Left lung (tissue), 10 donors: ENCODE data around the gene COL9A1. TPM values are rescaled to one million over a fixed set of nuclear protein-coding genes. Genes with fewer than 3 reads are reported as not detected.

Experiments
- ATAC-seq: fragments of 200-7000 bp; cut with Tn5 transposase; one replicate; pipeline ENCODE4 v1.9.1; 2020; ENCODE audit warnings: moderate library complexity
- DNase-seq, 4 donors: peaks; one replicate each; pipeline ENCODE4 v3.0.0-alpha.2; 2013 to 2020
- H3K27ac ChIP-seq, 2 donors: fragments of 200-600 bp; sonication (generic) in 1 of 2; one replicate each; pipeline versions ENCODE4 v1.5.0 to v1.8.0; 2020 to 2021
- H3K27me3 ChIP-seq, 2 donors: fragments of 200-600 bp; sonication (generic) in 1 of 2; one replicate each; pipeline versions ENCODE4 v1.5.0 to v1.8.0; 2020 to 2021
- H3K36me3 ChIP-seq, 2 donors: fragments of 200-600 bp; sonication (generic) in 1 of 2; one replicate each; pipeline versions ENCODE4 v1.5.0 to v1.8.0; 2020 to 2021
- H3K4me1 ChIP-seq, 2 donors: fragments of 200-600 bp; one replicate each; pipeline ENCODE4 v1.8.0; 2021
- H3K4me3 ChIP-seq, 2 donors: fragments of 200-600 bp; sonication (generic) in 1 of 2; one replicate each; pipeline versions ENCODE4 v1.5.0 to v1.8.0; 2020 to 2021; ENCODE audit warnings: mild to moderate bottlenecking in 1 of 2
- H3K9me3 ChIP-seq, 2 donors: fragments of 200-600 bp; sonication (generic) in 1 of 2; one replicate each; pipeline versions ENCODE4 v1.5.0 to v1.8.0; 2020 to 2021
- intact Hi-C, 2 donors: fragments of 100-400 bp; cut with DNase I; formaldehyde crosslinking; loops; one replicate each; pipeline versions ENCODE4 v1.11.2 to v1.14.2; 2022
- polyA plus RNA-seq, 6 donors: library from polyadenylated mRNA; unstranded; fragments of 120-200 nt; gene quantifications; one replicate each; pipeline ENCODE4 v1.2.1, GENCODE V29; 2013; ENCODE audit not compliant: insufficient read length in 6 of 6
- total RNA-seq, 2 donors: library from RNA; stranded (reverse); fragmentation: NEBNext Ultra II Directional; extraction: Animal tissue kit (Norgen Biotek cat#: 25700); gene quantifications; one replicate each; pipeline ENCODE4 v1.2.1, GENCODE V29; 2021
- TF ChIP-seq, protein P1 (sequence below), 2 donors: fragments of 200-600 bp; sonication (generic) in 1 of 2; IDR thresholded peaks; one replicate each; pipeline versions ENCODE4 v1.5.0 to v1.8.0; 2021; ENCODE audit warnings: antibody characterized with exemption in 2 of 2
- donor health status: DM: no; HTN: yes; CAD: no.
- donor health status: DM: no; HTN: no; CAD: no.

The COL9A1 gene
- total and polyA plus RNA-seq, 8 donors, result 1.0 to 2.1 (median 1.5) TPM; not detected in 2

DNA sequence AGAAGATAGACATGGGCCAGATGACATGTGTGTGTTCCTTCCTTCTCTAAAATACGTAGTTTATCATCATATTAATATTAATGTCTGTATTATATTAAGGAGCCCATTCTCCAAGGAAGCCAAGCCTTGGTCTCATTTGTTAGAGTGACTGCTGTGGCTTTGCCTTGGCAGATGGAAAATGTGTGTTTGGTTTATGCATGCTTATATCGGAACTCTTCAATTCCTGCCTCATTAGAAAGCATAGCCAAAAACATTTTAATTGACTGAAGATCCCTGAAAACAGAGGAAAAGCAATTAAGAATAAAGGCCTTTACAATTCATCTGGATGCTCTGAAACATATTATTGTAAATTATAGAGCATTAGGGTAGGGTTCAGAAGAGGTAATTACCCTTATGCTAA is 106.4 kb downstream of the COL9A1 start:
- Histone ChIP-seq H3K4me3 (no peak overlapping the region), H3K27me3 (no peaks in the 10 kb centered on the region), H3K27ac (no peak overlapping the region), H3K9me3 (no peaks in the 10 kb centered on the region), H3K4me1 (no peaks in the 10 kb centered on the region), H3K36me3 (no peaks in the 10 kb centered on the region)
- intact Hi-C loops, result no loop called here
- no peak for ATAC-seq
- TF ChIP-seq, protein P1, sequence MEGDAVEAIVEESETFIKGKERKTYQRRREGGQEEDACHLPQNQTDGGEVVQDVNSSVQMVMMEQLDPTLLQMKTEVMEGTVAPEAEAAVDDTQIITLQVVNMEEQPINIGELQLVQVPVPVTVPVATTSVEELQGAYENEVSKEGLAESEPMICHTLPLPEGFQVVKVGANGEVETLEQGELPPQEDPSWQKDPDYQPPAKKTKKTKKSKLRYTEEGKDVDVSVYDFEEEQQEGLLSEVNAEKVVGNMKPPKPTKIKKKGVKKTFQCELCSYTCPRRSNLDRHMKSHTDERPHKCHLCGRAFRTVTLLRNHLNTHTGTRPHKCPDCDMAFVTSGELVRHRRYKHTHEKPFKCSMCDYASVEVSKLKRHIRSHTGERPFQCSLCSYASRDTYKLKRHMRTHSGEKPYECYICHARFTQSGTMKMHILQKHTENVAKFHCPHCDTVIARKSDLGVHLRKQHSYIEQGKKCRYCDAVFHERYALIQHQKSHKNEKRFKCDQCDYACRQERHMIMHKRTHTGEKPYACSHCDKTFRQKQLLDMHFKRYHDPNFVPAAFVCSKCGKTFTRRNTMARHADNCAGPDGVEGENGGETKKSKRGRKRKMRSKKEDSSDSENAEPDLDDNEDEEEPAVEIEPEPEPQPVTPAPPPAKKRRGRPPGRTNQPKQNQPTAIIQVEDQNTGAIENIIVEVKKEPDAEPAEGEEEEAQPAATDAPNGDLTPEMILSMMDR (IDR thresholded peaks at IDR 0.05), result no peak
- no peak for DNase-seq

GRCh38 chr6:70194421-70194820 is 108.5 kb downstream of the COL9A1 start:
- H3K4me3 ChIP-seq, result no peak overlapping the region
- no peaks in the 10 kb centered on the region for H3K9me3 ChIP-seq
- intact Hi-C loops, result no loop called here
- DNase-seq (no peak), ATAC-seq (no peak)
- H3K27me3 ChIP-seq, result no peaks in the 10 kb centered on the region
- no peaks in the 10 kb centered on the region for H3K36me3 ChIP-seq
- no peak overlapping the region for H3K27ac ChIP-seq
- H3K4me1 ChIP-seq, result no peaks in the 10 kb centered on the region
- TF ChIP-seq, protein P1 (IDR thresholded peaks at IDR 0.05), result no peak

DNA sequence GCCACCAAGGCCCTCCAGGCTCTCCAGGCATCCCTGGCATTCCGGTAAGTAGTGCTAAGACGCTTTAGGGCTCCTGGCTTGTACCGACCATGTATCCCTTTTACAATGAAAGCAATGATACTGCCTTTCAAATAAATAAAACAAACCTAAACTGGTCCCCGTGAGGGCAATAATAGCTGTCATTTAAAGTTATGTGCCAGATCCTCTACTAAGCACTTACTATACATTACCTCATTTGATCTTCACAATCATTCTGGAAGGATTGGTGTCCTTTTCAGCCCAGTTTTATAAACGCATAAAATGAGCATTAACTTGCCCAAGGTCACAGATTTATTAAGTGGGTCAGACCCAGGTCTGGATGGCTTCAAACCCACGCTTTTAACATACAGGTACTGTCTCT is 114.7 kb downstream of the COL9A1 start:
- Histone ChIP-seq H3K4me3 (no peak overlapping the region), H3K4me1 (no peaks in the 10 kb centered on the region), H3K27me3 (no peaks in the 10 kb centered on the region), H3K27ac (no peak overlapping the region), H3K9me3 (no peaks in the 10 kb centered on the region), H3K36me3 (no peaks in the 10 kb centered on the region)
- TF ChIP-seq, protein P1 (IDR thresholded peaks at IDR 0.05), result no peak
- intact Hi-C loops, result no loop called here
- DNase-seq (no peak), ATAC-seq (no peak)

GRCh38 chr6:70186461-70186860 is 116.4 kb downstream of the COL9A1 start:
- no peaks in the 10 kb centered on the region for H3K9me3 ChIP-seq
- no peaks in the 10 kb centered on the region for H3K36me3 ChIP-seq
- intact Hi-C loops, result no loop called here
- TF ChIP-seq, protein P1 (IDR thresholded peaks at IDR 0.05), result no peak
- H3K27me3 ChIP-seq, result no peaks in the 10 kb centered on the region
- no peak overlapping the region for H3K4me3 ChIP-seq
- no peak for ATAC-seq
- no peak for DNase-seq
- H3K27ac ChIP-seq, result no peak overlapping the region
- no peaks in the 10 kb centered on the region for H3K4me1 ChIP-seq

DNA sequence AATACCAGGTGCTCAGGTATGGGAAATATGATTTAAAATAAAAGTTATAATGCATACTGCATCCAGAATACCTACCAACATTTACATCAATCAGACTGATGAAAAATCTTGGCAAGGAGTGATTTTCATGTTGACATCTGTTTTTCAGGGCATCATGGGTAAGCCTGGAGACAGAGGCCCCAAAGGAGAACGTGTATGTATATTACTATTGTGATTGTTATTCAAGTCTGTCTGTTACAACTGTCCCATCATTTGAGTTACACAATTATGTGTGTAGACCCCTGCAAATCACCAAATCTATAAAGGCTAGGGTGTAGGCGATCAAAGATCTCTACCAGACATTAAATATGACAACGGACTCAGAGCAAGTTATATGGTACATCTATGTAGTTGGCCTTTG is 118.2 kb downstream of the COL9A1 start:
- ATAC-seq, result no peak
- intact Hi-C loops, result no loop called here
- TF ChIP-seq, protein P1 (IDR thresholded peaks at IDR 0.05), result no peak

More for the DNA sequence above, 118.2 kb downstream of the COL9A1 start:
- H3K4me3 ChIP-seq, result no peak overlapping the region
- no peaks in the 10 kb centered on the region for H3K4me1 ChIP-seq
- H3K36me3 ChIP-seq, result no peaks in the 10 kb centered on the region
- no peaks in the 10 kb centered on the region for H3K9me3 ChIP-seq
- no peak for DNase-seq
- H3K27me3 ChIP-seq, result no peaks in the 10 kb centered on the region
- no peak overlapping the region for H3K27ac ChIP-seq
